CD4-positive, alpha-beta T cell treated with Interleukin-4 for 1 hour (primary cell): ENCODE measurements around the gene HSPA12B.
A peak's percentile ranks its signal among the peaks of the same experiment; 100 is the strongest.
"Not testable (repeated sequence)": the region's sequence is repeated elsewhere in the genome, so short reads cannot be mapped to it uniquely, and the experiment has no call there.

Experiments
- DNase-seq, 2 donors: peaks; one replicate each; pipeline ENCODE4 v3.0.0-alpha.2; 2020 to 2022

The HSPA12B gene

GRCh38 chr20:3788685-3789155 is 56.2 kb downstream of the HSPA12B start:
- DNase-seq = no peak

- DNase-seq = not testable (repeated sequence)
These were observed 56.7 kb downstream of the HSPA12B start for GRCh38 chr20:3789201-3789600.

- DNase-seq = not testable (repeated sequence)
These were observed 61.7 kb downstream of the HSPA12B start for GRCh38 chr20:3794168-3794567.

- no peak for DNase-seq
These were observed 62.4 kb downstream of the HSPA12B start for GRCh38 chr20:3794701-3795420.

GRCh38 chr20:3795511-3796468 is 63.3 kb downstream of the HSPA12B start, which contains the start of gene CDC25B:
CDC25B (plus strand) TSS chr20:3796310; CDS start chr20:3796532, 222 bp downstream.
- DNase-seq = peak; percentile 87 to 90

GRCh38 chr20:3796477-3797225 is 64.2 kb downstream of the HSPA12B start:
- no peak for DNase-seq

- no peak for DNase-seq
These were observed 64.7 kb downstream of the HSPA12B start for GRCh38 chr20:3797226-3797545.

GRCh38 chr20:3797592-3798372 is 65.3 kb downstream of the HSPA12B start:
- peak; percentile 39 to 71 for DNase-seq

GRCh38 chr20:3798373-3798768 is 65.9 kb downstream of the HSPA12B start:
- DNase-seq = no peak

GRCh38 chr20:3798908-3799248 is 66.4 kb downstream of the HSPA12B start:
- DNase-seq = no peak

- no peak for DNase-seq
These were observed 67.9 kb downstream of the HSPA12B start for GRCh38 chr20:3800256-3800877.

- DNase-seq = no peak
These were observed 68.4 kb downstream of the HSPA12B start for GRCh38 chr20:3800878-3801260.

- DNase-seq = no peak
These were observed 68.8 kb downstream of the HSPA12B start for GRCh38 chr20:3801299-3801698.

- no peak for DNase-seq
These were observed 69.4 kb downstream of the HSPA12B start for GRCh38 chr20:3801846-3802245.
